HCT116 (cell line): ENCODE results near the gene PXK. TPM values are rescaled to one million over a fixed set of nuclear protein-coding genes. Genes with fewer than 3 reads are reported as not detected.

Experiments
- ATAC-seq: fragments of 200-7000 bp; cut with Tn5 transposase; 2 replicates; pipeline ENCODE4 v1.9.1; 2020; ENCODE audit warnings: mild to moderate bottlenecking, moderate library complexity
- BruUV-seq: library from RNA; stranded (reverse); fragments of 400-500 nt; replicated peaks from 2 replicates; lab custom pipeline; 2021; lab: Mats Ljungman, UMichigan
- CTCF ChIA-PET: fragments of 300-600 bp; sonication (Branson Sonifier 250); formaldehyde crosslinking; loops from one replicate; lab custom pipeline; 2021; ENCODE audit warnings: antibody characterized with exemption; lab: Charles Lee
- POLR2A ChIA-PET: fragments of 300-600, 350-600 bp; sonication (Branson Sonifier 250); formaldehyde crosslinking; loops from one replicate; lab custom pipeline; 2021; ENCODE audit warnings: antibody characterized with exemption; lab: Charles Lee
- RAD21 ChIA-PET, 2 experiments: fragments of 300-600 bp; sonication (Branson Sonifier 250); formaldehyde crosslinking; loops; one replicate each; lab custom pipeline; 2023; ENCODE audit warnings: low total read pairs in 2 of 2; ENCODE audit not compliant: uncharacterized antibody in 2 of 2, unreplicated experiment in 2 of 2, low non-redundant PET in 1 of 2; lab: Charles Lee
- DNase-seq: peaks from one replicate; pipeline ENCODE4 v3.0.0-alpha.2; 2010; ENCODE audit warnings: low read depth, low spot score
- H2AFZ ChIP-seq: fragments of 200-600 bp; shearing (Covaris generic), sonication (generic); 2 replicates; pipeline ENCODE4 v1.6.1; 2017; ENCODE audit warnings: low read depth, mixed run types, mixed read lengths, antibody characterized with exemption, low read length; ENCODE audit not compliant: poor library complexity, severe bottlenecking
- H3K27ac ChIP-seq: 2 replicates; pipeline ENCODE4 v1.5.1; 2012; ENCODE audit warnings: low read depth, low read length
- H3K27me3 ChIP-seq: fragments of 200-600 bp; sonication (generic); 2 replicates; pipeline ENCODE4 v1.6.1; 2016; ENCODE audit warnings: mixed run types, low read length, mixed read lengths; ENCODE audit not compliant: insufficient read depth
- H3K36me3 ChIP-seq, 2 experiments: fragments of 200-500 bp in 1 of 2; fragments of 200-600 bp in 1 of 2; sonication (Bioruptor generic) in 1 of 2; sonication (generic) in 1 of 2; 2 replicates each; pipeline versions ENCODE4 v1.5.1 to v1.6.1; 2014 to 2016; ENCODE audit warnings: low read length in 2 of 2, inconsistent platforms in 1 of 2, mixed read lengths in 1 of 2, mixed run types in 1 of 2; ENCODE audit not compliant: insufficient read depth in 2 of 2, control insufficient read depth in 1 of 2
- H3K4me1 ChIP-seq, 2 experiments: fragments of 200-600 bp in 1 of 2; sonication (generic) in 1 of 2; 2 replicates each; pipeline versions ENCODE4 v1.5.1 to v1.6.1; 2012 to 2017; ENCODE audit warnings: low read length in 2 of 2, inconsistent platforms in 1 of 2, mild to moderate bottlenecking in 1 of 2, mixed read lengths in 1 of 2, mixed run types in 1 of 2, moderate library complexity in 1 of 2; ENCODE audit not compliant: insufficient read depth in 2 of 2, control insufficient read depth in 1 of 2
- H3K4me2 ChIP-seq: fragments of 200-600 bp; sonication (generic); 2 replicates; pipeline ENCODE4 v1.6.1; 2017; ENCODE audit warnings: mixed run types, low read length, mixed read lengths
- H3K4me3 ChIP-seq, 2 experiments: fragments of 200-600 bp in 1 of 2; sonication (generic) in 1 of 2; replicated peaks in 1 of 2; 2 replicates each; pipeline ENCODE4 v1.5.1; 2011 to 2016; ENCODE audit warnings: low read length in 2 of 2, control low read depth in 1 of 2, low read depth in 1 of 2, mild to moderate bottlenecking in 1 of 2, mixed read lengths in 1 of 2, mixed run types in 1 of 2
- H3K79me2 ChIP-seq: fragments of 200-600 bp; sonication (generic); 2 replicates; pipeline ENCODE4 v1.6.1; 2017; ENCODE audit warnings: mild to moderate bottlenecking, mixed run types, low read length, moderate library complexity, mixed read lengths; ENCODE audit not compliant: insufficient read depth
- H3K9ac ChIP-seq: fragments of 200-600 bp; sonication (generic); 2 replicates; pipeline ENCODE4 v1.6.1; 2016; ENCODE audit warnings: low read length, mixed read lengths
- H3K9me2 ChIP-seq: fragments of 200-600 bp; sonication (generic), shearing (Covaris generic); 2 replicates; pipeline ENCODE4 v1.6.1; 2017; ENCODE audit warnings: mixed run types, mild to moderate bottlenecking, moderate library complexity; ENCODE audit not compliant: insufficient read depth
- H3K9me3 ChIP-seq, 2 experiments: fragments of 200-500 bp in 1 of 2; fragments of 200-600 bp in 1 of 2; sonication (Bioruptor generic) in 1 of 2; sonication (generic) in 1 of 2; 2 replicates each; pipeline ENCODE4 v1.6.1; 2014 to 2017; ENCODE audit warnings: low read length in 2 of 2, mixed read lengths in 2 of 2, inconsistent platforms in 1 of 2, low read depth in 1 of 2, mild to moderate bottlenecking in 1 of 2, mixed run types in 1 of 2, moderate library complexity in 1 of 2; ENCODE audit not compliant: control insufficient read depth in 1 of 2, insufficient read depth in 1 of 2
- H4K20me1 ChIP-seq: fragments of 200-600 bp; sonication (generic), shearing (Covaris generic); 2 replicates; pipeline ENCODE4 v1.6.1; 2017; ENCODE audit warnings: mixed run types, mild to moderate bottlenecking, moderate library complexity; ENCODE audit not compliant: insufficient read depth
- CBX3 ChIP-seq: IDR thresholded peaks from 2 replicates; pipeline ENCODE4 v1.6.1; 2012; ENCODE audit warnings: low read depth
- EZH2 ChIP-seq: fragments of 200-600 bp; sonication (generic); IDR thresholded peaks from 2 replicates; pipeline ENCODE4 v1.6.1; 2017; ENCODE audit warnings: antibody characterized with exemption, mixed run types
- EZH2phosphoT487 ChIP-seq: fragments of 200-600 bp; IDR thresholded peaks from 2 replicates; pipeline ENCODE4 v1.6.1; 2018; ENCODE audit warnings: antibody characterized with exemption, borderline replicate concordance
- JUND ChIP-seq: IDR thresholded peaks from 2 replicates; pipeline ENCODE4 v1.6.1; 2012
- MAX ChIP-seq: IDR thresholded peaks from 2 replicates; pipeline ENCODE4 v1.6.1; 2012
- RAD21 ChIP-seq: IDR thresholded peaks from 2 replicates; pipeline ENCODE4 v1.6.1; 2012; ENCODE audit warnings: low read depth, mild to moderate bottlenecking
- SP1 ChIP-seq: IDR thresholded peaks from 2 replicates; pipeline ENCODE4 v1.6.1; 2012; ENCODE audit warnings: low read depth
- intact Hi-C: fragments of 100-400 bp; cut with micrococcal nuclease; formaldehyde crosslinking; loops from 2 replicates; pipeline ENCODE4 v1.10.0; 2022
- total RNA-seq: library from RNA; stranded (reverse); gene quantifications from one replicate; pipeline ENCODE4 v1.2.1, GENCODE V29; 2021; ENCODE audit not compliant: unreplicated experiment
- TF ChIP-seq, protein P1 (sequence below): IDR thresholded peaks from 2 replicates; pipeline ENCODE4 v1.6.1; 2012; ENCODE audit warnings: low read depth
- TF ChIP-seq, protein P2 (sequence below): IDR thresholded peaks from 2 replicates; pipeline ENCODE4 v1.6.1; 2012

Gene PXK
- total RNA-seq, 1 experiment from 2014 or later: 10.2 TPM

- Histone ChIP-seq H3K27me3 (no peaks in the 10 kb centered on the region), H4K20me1 (no peaks in the 10 kb centered on the region), H3K36me3 (no peaks in the 10 kb centered on the region), H2AFZ (no peak overlapping the region), H3K4me1 (no peaks in the 10 kb centered on the region), H3K9ac (no peak overlapping the region), H3K4me3 (no peak overlapping the region), H3K9me2 (no peaks in the 10 kb centered on the region), H3K4me2 (no peak overlapping the region), H3K79me2 (no peaks in the 10 kb centered on the region), H3K27ac (no peak overlapping the region), H3K9me3 (no peaks in the 10 kb centered on the region)
- POLR2A ChIA-PET: no interaction called here
- intact Hi-C loops: no loop called here
- RAD21 ChIA-PET: no interaction called here
- CTCF ChIA-PET: no interaction called here
- TF ChIP-seq, protein P1, sequence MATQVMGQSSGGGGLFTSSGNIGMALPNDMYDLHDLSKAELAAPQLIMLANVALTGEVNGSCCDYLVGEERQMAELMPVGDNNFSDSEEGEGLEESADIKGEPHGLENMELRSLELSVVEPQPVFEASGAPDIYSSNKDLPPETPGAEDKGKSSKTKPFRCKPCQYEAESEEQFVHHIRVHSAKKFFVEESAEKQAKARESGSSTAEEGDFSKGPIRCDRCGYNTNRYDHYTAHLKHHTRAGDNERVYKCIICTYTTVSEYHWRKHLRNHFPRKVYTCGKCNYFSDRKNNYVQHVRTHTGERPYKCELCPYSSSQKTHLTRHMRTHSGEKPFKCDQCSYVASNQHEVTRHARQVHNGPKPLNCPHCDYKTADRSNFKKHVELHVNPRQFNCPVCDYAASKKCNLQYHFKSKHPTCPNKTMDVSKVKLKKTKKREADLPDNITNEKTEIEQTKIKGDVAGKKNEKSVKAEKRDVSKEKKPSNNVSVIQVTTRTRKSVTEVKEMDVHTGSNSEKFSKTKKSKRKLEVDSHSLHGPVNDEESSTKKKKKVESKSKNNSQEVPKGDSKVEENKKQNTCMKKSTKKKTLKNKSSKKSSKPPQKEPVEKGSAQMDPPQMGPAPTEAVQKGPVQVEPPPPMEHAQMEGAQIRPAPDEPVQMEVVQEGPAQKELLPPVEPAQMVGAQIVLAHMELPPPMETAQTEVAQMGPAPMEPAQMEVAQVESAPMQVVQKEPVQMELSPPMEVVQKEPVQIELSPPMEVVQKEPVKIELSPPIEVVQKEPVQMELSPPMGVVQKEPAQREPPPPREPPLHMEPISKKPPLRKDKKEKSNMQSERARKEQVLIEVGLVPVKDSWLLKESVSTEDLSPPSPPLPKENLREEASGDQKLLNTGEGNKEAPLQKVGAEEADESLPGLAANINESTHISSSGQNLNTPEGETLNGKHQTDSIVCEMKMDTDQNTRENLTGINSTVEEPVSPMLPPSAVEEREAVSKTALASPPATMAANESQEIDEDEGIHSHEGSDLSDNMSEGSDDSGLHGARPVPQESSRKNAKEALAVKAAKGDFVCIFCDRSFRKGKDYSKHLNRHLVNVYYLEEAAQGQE: no peak
- TF ChIP-seq MAX (no peak), SP1 (no peak), CBX3 (no peak), EZH2 (no peak), JUND (no peak), EZH2phosphoT487 (no peak), RAD21 (no peak)
- TF ChIP-seq, protein P2, sequence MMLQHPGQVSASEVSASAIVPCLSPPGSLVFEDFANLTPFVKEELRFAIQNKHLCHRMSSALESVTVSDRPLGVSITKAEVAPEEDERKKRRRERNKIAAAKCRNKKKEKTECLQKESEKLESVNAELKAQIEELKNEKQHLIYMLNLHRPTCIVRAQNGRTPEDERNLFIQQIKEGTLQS: no peak
- ATAC-seq (no peak), DNase-seq (no peak)
- no TSS peak for BruUV-seq
These were observed 58.6 kb downstream of the PXK start for GRCh38 chr3:58391156-58391865.
